Osteoblast (primary cell): ENCODE data around the gene DDX47. TPM values are rescaled to one million over a fixed set of nuclear protein-coding genes. Genes with fewer than 3 reads are reported as not detected.
"Not testable (repeated sequence)": the region's sequence is repeated elsewhere in the genome, so short reads cannot be mapped to it uniquely, and the experiment has no call there.

Experiments
- DNase-seq: peaks from one replicate; pipeline ENCODE4 v3.0.0; 2011; ENCODE audit warnings: low spot score, mixed read lengths; ENCODE audit not compliant: insufficient read length; ENCODE audit errors: missing footprints
- H2AFZ ChIP-seq: 2 replicates; pipeline ENCODE4 v1.6.0; 2011; ENCODE audit warnings: mild to moderate bottlenecking, low read length
- H3K27ac ChIP-seq: 2 replicates; pipeline ENCODE4 v1.5.1; 2011; ENCODE audit warnings: mild to moderate bottlenecking, low read depth, low read length, moderate library complexity
- H3K27me3 ChIP-seq: 2 replicates; pipeline ENCODE4 v1.6.0; 2012; ENCODE audit warnings: mild to moderate bottlenecking, control low read depth, inconsistent platforms, low read length, moderate library complexity; ENCODE audit not compliant: insufficient read depth
- H3K36me3 ChIP-seq: 2 replicates; pipeline ENCODE4 v1.5.1; 2011; ENCODE audit warnings: mild to moderate bottlenecking, low read length, control low read depth, moderate library complexity; ENCODE audit not compliant: insufficient read depth
- H3K4me1 ChIP-seq: 2 replicates; pipeline ENCODE4 v1.5.1; 2011; ENCODE audit warnings: mild to moderate bottlenecking, low read length, control low read depth, moderate library complexity; ENCODE audit not compliant: insufficient read depth
- H3K4me2 ChIP-seq: 2 replicates; pipeline ENCODE4 v1.6.0; 2011; ENCODE audit warnings: mild to moderate bottlenecking, low read length; ENCODE audit not compliant: insufficient read depth
- H3K4me3 ChIP-seq: fragments of 200-600 bp; sonication (generic); 3 replicates; pipeline ENCODE4 v1.5.1; 2012; ENCODE audit warnings: mild to moderate bottlenecking, low read length, inconsistent platforms; ENCODE audit not compliant: insufficient read depth
- H3K79me2 ChIP-seq: 2 replicates; pipeline ENCODE4 v1.6.0; 2012; ENCODE audit warnings: mild to moderate bottlenecking, low read length, control low read depth, inconsistent platforms; ENCODE audit not compliant: insufficient read depth
- H3K9me3 ChIP-seq: 2 replicates; pipeline ENCODE4 v1.5.1; 2011; ENCODE audit warnings: low read depth, low read length, control low read depth
- H4K20me1 ChIP-seq: 2 replicates; pipeline ENCODE4 v1.6.0; 2012; ENCODE audit warnings: mild to moderate bottlenecking, low read length, control low read depth; ENCODE audit not compliant: insufficient read depth
- total RNA-seq: library from RNA; depleted of rRNA; stranded (reverse); fragments of >200 nt; gene quantifications from 2 replicates; pipeline ENCODE4 v1.2.3, GENCODE V29; 2012
- TF ChIP-seq, protein P1 (sequence below): IDR thresholded peaks from 2 replicates; pipeline ENCODE4 v1.5.1; 2011; ENCODE audit warnings: mild to moderate bottlenecking, low read depth, low read length, moderate library complexity; ENCODE audit errors: extremely low read depth

DDX47 gene
- total RNA-seq, 1 donor: 60.8 TPM

DNA sequence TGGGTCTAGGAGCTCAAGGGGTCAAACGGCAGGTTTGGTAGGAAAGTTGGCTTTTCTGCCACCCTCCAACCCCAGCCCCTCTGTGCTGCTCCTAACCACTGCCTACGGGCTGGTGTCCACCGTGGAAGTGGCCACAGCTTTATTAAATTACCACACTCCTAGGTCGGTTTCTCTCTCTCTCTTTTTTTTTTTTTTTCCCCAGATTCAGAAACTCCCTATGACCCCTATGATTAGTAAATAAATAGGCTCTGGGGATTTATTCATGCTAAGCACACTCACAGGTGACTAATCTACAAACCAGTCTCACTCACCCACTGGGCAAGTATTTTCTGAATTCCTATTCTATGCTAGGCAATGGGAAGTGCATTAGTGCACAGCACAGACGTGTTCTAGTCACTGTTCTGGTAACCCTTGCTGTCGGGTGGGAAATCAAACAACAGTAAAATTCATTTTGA is 8.7 kb upstream of the DDX47 start:
- Histone ChIP-seq H3K4me1 (peaks cover 34% of the 10 kb centered on the region), H3K4me3 (no peak overlapping the region), H3K4me2 (peak overlapping the region; percentile 70)

DNA sequence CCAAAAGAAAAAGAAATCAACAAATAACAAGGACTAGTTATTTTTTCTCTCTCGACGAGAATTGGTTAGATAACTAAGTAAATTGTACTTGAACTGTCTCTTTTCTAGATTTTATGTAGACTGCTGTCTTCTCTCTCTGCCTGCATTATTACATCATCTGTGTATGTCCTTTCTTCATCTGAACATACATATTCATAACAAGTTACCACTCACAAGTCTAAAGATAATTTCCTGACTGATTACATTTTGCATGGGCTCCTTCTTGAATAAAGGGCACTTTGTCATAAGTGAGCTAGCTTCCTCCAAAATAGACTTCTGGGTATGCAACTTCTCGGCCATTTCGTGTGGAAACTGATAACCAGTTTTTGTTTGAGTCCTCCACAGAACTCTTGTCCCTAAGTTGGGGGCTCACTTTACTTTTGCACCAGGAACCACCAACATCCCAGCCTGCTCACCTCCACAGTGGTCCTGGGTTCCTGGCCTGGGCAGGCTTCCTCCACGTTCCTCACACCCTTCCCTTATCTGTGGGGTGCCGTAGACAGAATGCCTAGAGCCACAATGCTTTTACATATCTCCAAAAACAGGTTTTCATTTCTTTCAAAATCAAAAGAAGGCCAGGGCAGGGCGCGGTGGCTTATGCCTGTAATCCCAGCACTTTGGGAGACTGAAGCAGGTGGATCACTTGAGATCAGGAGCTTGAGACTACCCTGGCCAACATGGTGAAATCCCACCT is 6.2 kb upstream of the DDX47 start:
- H3K9me3 ChIP-seq: no peaks in the 10 kb centered on the region
- peak overlapping the region; percentile 98 for H3K27ac ChIP-seq
- no peaks in the 10 kb centered on the region for H3K79me2 ChIP-seq
- TF ChIP-seq, protein P1, sequence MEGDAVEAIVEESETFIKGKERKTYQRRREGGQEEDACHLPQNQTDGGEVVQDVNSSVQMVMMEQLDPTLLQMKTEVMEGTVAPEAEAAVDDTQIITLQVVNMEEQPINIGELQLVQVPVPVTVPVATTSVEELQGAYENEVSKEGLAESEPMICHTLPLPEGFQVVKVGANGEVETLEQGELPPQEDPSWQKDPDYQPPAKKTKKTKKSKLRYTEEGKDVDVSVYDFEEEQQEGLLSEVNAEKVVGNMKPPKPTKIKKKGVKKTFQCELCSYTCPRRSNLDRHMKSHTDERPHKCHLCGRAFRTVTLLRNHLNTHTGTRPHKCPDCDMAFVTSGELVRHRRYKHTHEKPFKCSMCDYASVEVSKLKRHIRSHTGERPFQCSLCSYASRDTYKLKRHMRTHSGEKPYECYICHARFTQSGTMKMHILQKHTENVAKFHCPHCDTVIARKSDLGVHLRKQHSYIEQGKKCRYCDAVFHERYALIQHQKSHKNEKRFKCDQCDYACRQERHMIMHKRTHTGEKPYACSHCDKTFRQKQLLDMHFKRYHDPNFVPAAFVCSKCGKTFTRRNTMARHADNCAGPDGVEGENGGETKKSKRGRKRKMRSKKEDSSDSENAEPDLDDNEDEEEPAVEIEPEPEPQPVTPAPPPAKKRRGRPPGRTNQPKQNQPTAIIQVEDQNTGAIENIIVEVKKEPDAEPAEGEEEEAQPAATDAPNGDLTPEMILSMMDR: no peak
- DNase-seq: no peak
- H2AFZ ChIP-seq: no peak overlapping the region
- no peaks in the 10 kb centered on the region for H3K36me3 ChIP-seq
- no peak overlapping the region for H3K4me2 ChIP-seq
- H4K20me1 ChIP-seq: no peaks in the 10 kb centered on the region
- peaks cover 34% of the 10 kb centered on the region for H3K4me1 ChIP-seq
- no peaks in the 10 kb centered on the region for H3K27me3 ChIP-seq
- no peak overlapping the region for H3K4me3 ChIP-seq

More for the DNA sequence above, 8.7 kb upstream of the DDX47 start:
- no peaks in the 10 kb centered on the region for H3K36me3 ChIP-seq
- no peaks in the 10 kb centered on the region for H3K27me3 ChIP-seq
- DNase-seq: peak; percentile 72
- no peaks in the 10 kb centered on the region for H3K79me2 ChIP-seq
- no peaks in the 10 kb centered on the region for H3K9me3 ChIP-seq
- TF ChIP-seq, protein P1: no peak
- peak overlapping the region; percentile 70 for H3K27ac ChIP-seq
- no peak overlapping the region for H2AFZ ChIP-seq
- H4K20me1 ChIP-seq: no peaks in the 10 kb centered on the region

DNA sequence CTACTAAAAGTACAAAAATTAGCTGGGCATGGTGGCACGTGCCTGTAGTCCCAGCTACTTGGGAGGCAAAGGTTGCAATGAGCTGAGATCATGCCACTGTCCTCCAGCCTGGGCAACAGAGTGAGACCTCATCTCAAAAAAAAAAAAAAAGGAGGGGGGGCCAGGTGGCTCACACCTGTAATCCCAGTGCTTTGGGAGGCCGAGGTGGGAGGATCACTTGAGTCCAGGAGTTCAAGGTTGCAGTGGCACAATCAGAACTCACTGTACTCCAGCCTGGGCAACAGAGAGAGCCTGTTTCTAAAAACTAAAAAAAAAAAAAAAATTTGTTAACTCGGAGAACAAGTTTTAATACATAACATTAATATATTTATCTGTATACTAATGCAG is 5.6 kb upstream of the DDX47 start:
- Histone ChIP-seq H3K4me1 (peaks cover 34% of the 10 kb centered on the region), H3K27ac (peak overlapping the region; percentile 98)
- DNase-seq, H3K36me3 ChIP-seq, H3K9me3 ChIP-seq, H2AFZ ChIP-seq, H3K4me3 ChIP-seq, H3K4me2 ChIP-seq, H4K20me1 ChIP-seq, H3K79me2 ChIP-seq, H3K27me3 ChIP-seq: not testable (repeated sequence)

DNA sequence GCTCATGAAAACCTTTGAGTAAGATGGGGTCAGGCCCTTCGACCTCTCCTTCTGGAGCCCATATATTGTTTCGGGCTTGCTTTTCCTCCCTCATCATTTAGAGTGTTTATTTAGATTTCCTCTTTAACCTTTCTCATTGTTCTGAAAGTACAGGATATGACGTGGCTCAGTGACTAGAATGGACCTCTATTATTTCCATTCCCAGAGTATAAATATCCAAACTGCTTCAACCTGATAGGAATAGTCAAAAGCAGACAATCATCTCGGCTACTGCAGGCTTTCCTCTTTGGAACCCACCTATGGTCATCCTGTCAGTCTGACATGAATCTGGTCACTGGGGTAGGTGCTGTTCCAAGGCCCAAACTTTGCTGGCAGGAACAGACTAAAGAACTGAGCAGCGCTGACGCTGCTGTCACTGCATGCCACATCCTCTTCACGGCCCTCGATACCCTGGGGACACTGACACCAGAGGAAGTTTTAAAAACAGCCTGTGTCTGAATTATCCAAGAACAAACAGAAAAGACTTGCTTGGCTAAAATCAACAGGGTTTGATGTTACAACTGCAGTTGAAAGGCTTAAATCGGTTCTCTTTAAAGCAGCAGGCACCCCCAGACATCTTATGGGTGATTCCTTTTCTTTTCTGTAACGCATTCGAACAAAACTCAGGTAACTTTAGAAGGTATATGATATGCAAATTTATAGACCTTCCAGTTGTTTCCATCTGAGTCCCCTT is 5.0 kb upstream of the DDX47 start:
- Histone ChIP-seq H3K27me3 (no peaks in the 10 kb centered on the region), H3K27ac (peak overlapping the region; percentile 98), H3K4me1 (peaks cover 31% of the 10 kb centered on the region), H3K9me3 (no peaks in the 10 kb centered on the region), H4K20me1 (no peaks in the 10 kb centered on the region), H3K4me2 (peak overlapping the region; percentile 77), H2AFZ (peak overlapping the region; percentile 83), H3K36me3 (no peaks in the 10 kb centered on the region), H3K79me2 (peaks cover under 1% of the 10 kb centered on the region), H3K4me3 (peak overlapping the region; percentile 29)
- DNase-seq: peak; percentile 75
- TF ChIP-seq, protein P1: no peak
